GM12865 (cell line): ENCODE measurements around the gene YARS1.
"Not testable (repeated sequence)": the region's sequence is repeated elsewhere in the genome, so short reads cannot be mapped to it uniquely, and the experiment has no call there.

Experiments
- DNase-seq: peaks from one replicate; pipeline ENCODE4 v3.0.0; 2010; ENCODE audit warnings: low read depth
- H3K4me3 ChIP-seq: 2 replicates; pipeline ENCODE4 v1.5.1; 2011; ENCODE audit warnings: mild to moderate bottlenecking, low read depth, low read length, control low read depth
- CTCF ChIP-seq: IDR thresholded peaks from 2 replicates; pipeline ENCODE4 v1.5.1; 2011; ENCODE audit warnings: low read length, control low read depth, low read depth, inconsistent platforms; ENCODE audit not compliant: insufficient read depth; ENCODE audit errors: missing control alignments

The YARS1 gene

GRCh38 chr1:32806910-32807523, 10.1 kb downstream of the YARS1 start:
- no peak overlapping the region for H3K4me3 ChIP-seq
- DNase-seq, result no peak
- no peak for TF ChIP-seq CTCF

GRCh38 chr1:32806290-32806689, 10.9 kb downstream of the YARS1 start:
- DNase-seq, result no peak
- no peak overlapping the region for H3K4me3 ChIP-seq
- TF ChIP-seq CTCF, result no peak

- DNase-seq, H3K4me3 ChIP-seq: not testable (repeated sequence)
Measured at GRCh38 chr1:32804460-32804859, 12.7 kb downstream of the YARS1 start.

GRCh38 chr1:32801096-32801715, 16.0 kb downstream of the YARS1 start:
- no peak for DNase-seq
- no peak for TF ChIP-seq CTCF
- H3K4me3 ChIP-seq, result no peak overlapping the region

- peak; percentile 63 for DNase-seq
- TF ChIP-seq CTCF, result no peak
- no peak overlapping the region for H3K4me3 ChIP-seq
Measured at GRCh38 chr1:32798679-32799416, 18.3 kb downstream of the YARS1 start.

GRCh38 chr1:32798191-32798590, 19.0 kb downstream of the YARS1 start:
- no peak for DNase-seq
- H3K4me3 ChIP-seq, result no peak overlapping the region
- no peak for TF ChIP-seq CTCF

- no peak for DNase-seq
- TF ChIP-seq CTCF, result no peak
Measured at GRCh38 chr1:32797456-32797855, 19.7 kb downstream of the YARS1 start.

GRCh38 chr1:32795763-32796162, 21.4 kb downstream of the YARS1 start:
- DNase-seq, result not testable (repeated sequence)

More at GRCh38 chr1:32797456-32797855, 19.7 kb downstream of the YARS1 start:
- no peak overlapping the region for H3K4me3 ChIP-seq

More at GRCh38 chr1:32795763-32796162, 21.4 kb downstream of the YARS1 start:
- not testable (repeated sequence) for H3K4me3 ChIP-seq
